Uterus (tissue), 2 donors: ENCODE measurements around the gene ZNF750.

Source experiments
- CTCF ChIP-seq, 4 experiments: fragments of 200-600 bp in 2 of 4; fragments of 450-650 bp in 2 of 4; sonication (generic) in 2 of 4; IDR thresholded peaks; one replicate each; pipeline ENCODE4 v1.5.1; 2016 to 2019; ENCODE audit warnings: antibody characterized with exemption in 4 of 4, mild to moderate bottlenecking in 2 of 4, moderate library complexity in 1 of 4
- POLR2A ChIP-seq, 2 donors: fragments of 450-650 bp; IDR thresholded peaks; one replicate each; pipeline ENCODE4 v1.6.1; 2016; ENCODE audit warnings: antibody characterized with exemption in 2 of 2, mild to moderate bottlenecking in 1 of 2, moderate library complexity in 1 of 2

DNA sequence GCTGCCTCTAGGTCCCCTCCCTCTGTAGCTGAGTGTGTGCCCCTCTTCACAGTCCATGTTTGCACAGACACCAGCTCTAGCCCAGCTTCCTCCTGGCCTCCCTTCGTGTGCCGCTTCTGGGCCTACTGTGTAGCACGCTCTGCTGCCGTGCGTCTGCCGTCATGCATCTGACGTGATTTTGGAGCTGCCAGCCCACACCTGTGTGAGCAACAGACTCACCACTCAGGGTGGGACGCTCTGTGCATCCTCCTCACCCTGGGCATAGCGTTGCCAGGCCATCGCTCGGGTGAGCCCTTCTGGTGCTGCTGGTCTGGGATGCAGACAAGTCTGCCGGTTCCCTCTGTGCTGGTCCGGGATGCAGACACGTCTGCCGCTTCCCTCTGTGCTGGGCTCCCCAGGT is 39.4 kb upstream of the ZNF750 start:
- no peak for TF ChIP-seq POLR2A (IDR thresholded peaks at IDR 0.05)
- no peak for TF ChIP-seq CTCF (IDR thresholded peaks at IDR 0.05)
